GM21619 (cell line): ENCODE measurements around the gene XIRP2.

ENCODE experiments used
- ATAC-seq: cut with Tn5 transposase; IDR thresholded peaks from one replicate; pipeline ENCODE4 v1.9.1; 2021; ENCODE audit not compliant: unreplicated experiment

The XIRP2 gene

GRCh38 chr2:167132066-167132465 lies 243.8 kb downstream of the XIRP2 start:
- ATAC-seq, result no peak

DNA sequence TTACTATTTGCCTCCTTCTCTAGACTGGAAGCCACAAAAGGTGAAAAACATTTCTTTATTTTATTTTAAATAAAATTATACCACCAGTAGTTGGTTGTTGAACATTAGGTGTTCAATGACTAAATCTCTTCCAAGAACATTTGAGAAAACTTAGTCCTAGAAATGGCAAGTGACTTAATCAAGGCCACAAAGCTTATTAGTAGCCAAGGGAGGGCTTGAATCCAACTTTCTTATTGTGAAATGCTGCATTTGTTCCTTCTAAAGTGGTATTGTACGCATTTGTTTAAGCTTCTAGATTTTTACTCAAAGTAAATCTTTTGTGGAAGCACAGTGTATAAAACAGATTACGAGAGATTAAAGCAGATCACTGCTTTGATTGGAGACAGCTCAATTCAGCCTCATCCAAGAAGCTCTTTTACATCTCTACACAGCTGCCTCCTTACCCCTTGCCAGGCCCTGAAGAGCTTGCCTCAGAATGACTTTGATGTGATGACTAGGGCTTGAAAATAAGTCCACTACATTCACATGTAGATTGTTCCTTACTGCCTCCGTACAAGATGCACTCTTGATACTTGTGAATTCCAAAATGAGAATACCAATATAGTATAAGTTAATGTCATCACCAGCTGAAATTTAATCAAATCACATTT lies 244.8 kb downstream of the XIRP2 start:
- no peak for ATAC-seq

GRCh38 chr2:167133614-167134013 lies 245.3 kb downstream of the XIRP2 start:
- no peak for ATAC-seq

GRCh38 chr2:167134381-167135072 lies 246.2 kb downstream of the XIRP2 start:
- no peak for ATAC-seq

DNA sequence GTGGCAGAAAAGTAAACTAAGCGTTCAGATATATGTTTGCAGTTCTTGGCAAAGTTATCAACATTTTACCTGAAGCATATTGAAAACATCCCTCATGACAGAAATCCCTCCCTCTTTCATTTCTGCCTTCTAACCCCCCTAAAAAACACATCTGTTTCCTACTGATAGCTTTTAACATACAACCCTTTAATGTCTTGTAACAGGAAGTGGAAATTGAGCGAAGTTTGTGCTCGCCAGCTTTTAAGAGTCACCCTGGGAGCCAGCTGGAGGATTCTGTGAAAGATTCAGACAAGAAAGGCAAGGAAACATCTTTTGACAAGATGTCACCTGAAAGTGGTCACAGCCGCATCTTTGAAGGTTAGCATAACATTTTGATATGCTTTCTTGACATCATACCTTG lies 247.4 kb downstream of the XIRP2 start:
- ATAC-seq, result no peak

GRCh38 chr2:167136879-167137596 lies 248.8 kb downstream of the XIRP2 start:
- ATAC-seq, result no peak

- no peak for ATAC-seq
Measured at GRCh38 chr2:167140330-167140729, 252.1 kb downstream of the XIRP2 start.

GRCh38 chr2:167140767-167141166 lies 252.5 kb downstream of the XIRP2 start:
- no peak for ATAC-seq

DNA sequence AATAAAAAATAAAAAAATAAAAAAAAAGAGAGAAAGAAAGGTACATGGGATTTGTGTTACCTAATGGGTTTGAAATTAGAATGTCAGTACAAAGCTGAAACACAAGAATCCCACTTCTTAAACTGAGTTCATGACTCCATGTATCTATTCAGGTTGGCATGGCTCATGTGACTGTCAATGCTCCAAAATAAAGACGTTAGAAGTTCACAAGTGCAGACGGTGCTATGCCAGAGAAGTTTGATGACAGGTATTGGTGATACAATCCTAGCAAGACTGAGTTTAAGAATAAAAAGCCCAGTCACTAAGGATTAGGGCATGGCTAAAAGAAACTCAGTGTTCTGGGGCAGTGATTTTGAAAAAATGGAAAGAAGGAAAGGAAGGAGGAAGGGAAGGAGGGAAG lies 254.3 kb downstream of the XIRP2 start:
- no peak for ATAC-seq

DNA sequence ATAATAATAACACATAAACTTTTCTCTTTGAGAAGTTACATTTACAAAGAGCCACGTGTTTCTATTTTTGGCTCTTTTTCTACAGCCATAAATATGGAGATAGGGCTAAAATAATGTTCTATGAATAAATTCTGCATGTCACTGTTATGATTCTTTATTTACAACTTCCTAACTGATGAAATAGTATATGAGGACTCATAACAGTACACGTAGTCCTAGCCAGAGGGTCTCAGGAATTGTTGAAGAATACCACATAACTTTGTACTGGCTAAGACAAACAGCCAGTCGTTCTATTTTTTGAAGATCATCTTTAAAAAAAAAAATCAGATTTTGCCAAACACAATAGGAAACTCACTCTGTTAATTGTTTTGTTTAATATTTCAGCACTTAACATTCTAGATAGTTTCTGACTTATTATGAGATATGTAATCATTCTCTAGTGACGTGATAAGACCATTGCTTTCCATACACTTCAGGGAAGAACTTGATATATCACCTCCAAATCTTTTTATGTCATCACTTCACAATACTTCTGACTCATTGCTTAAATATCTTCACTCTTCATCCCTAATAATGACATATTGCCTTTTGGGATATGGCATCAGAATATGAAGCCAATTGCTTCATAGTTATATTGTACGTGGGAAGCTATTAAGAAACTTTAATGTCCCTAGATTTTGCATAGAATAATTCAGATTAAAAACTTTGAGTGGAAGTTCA lies 256.1 kb downstream of the XIRP2 start:
- no peak for ATAC-seq

DNA sequence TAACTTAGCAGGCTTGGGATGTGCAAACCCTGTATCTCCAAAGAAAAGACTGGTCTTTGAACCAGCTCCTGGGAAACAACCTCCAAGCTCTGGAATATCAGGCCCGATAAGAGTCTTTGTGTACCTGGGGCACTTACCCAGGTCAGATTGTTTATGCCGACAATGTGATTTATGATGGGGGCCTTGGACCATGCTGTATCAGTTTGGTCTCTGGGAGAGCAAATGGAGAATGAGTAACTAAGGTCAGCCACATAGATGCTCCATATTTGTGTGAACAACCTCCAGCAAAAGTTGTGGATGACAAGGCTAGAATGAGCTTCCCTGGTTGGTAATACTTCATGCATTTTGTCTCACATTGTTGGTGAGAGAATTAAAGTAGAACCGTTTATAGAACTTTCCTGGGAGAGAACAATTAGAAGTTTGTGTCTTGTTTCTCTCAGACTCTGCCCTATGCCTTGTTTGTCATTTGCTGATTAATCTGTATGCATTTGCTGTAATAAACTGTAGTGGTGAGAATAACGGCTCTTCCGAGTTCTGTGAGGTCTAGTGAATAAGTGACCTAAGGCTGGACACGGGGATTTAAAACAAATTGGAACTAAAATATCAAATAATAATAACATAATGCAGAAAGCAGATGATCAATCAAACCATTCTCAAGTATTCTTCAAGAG lies 259.1 kb downstream of the XIRP2 start:
- no peak for ATAC-seq

DNA sequence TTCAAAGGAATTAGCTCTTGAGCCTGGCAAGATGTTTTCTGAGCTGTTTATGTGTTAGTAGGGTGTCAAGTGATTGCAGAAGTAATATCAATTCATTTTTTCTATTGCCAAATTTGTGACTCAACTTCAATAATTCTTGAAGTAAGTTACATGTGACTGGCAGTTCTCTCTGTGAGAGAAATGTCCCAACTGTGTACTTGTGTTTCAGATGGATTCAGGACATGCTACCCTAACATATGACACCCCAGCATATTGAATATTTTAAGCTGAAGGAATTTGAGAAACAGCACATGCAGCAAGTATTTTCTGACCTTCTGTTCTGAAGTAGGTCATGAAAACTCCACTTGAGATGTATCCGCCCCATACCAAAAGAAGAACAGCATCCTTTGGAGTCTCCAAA lies 263.6 kb downstream of the XIRP2 start:
- ATAC-seq, result no peak

DNA sequence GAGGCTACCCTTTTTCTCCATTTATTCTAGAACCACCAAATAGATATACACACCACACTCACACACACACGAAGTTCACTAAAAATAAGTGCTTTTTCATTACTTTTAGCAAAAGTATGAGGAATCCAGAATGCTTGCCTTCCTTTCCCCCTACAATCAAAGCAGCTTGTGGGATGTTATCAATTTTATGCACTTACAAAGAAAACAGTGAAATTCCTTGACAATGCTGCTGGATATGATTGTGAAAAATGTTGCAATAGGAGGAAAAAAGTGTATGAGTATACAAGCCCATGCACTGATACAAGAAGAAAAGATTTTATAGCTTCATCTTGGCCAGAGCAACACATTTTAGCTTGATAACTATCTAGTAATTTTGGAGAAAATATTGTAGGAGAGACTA lies 269.2 kb downstream of the XIRP2 start:
- no peak for ATAC-seq

DNA sequence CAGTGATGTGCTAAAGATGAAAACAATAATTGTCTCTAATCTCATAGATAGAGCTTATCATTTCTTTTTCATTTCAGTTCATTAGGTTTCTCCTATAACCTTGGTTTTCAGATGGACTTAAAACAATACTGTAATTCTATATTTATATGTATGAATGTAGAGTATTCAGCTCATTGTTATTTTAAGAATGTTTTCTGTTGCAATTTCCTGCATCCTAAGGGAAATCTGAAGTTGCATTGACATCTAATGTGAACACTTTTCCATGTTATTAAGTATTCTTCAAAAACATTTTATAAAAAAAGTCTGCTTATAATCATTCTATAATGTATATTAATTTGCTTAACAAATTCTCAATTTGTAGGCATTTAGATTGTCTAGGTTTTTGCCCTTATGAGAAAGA lies 288.9 kb downstream of the XIRP2 start:
- ATAC-seq, result no peak

DNA sequence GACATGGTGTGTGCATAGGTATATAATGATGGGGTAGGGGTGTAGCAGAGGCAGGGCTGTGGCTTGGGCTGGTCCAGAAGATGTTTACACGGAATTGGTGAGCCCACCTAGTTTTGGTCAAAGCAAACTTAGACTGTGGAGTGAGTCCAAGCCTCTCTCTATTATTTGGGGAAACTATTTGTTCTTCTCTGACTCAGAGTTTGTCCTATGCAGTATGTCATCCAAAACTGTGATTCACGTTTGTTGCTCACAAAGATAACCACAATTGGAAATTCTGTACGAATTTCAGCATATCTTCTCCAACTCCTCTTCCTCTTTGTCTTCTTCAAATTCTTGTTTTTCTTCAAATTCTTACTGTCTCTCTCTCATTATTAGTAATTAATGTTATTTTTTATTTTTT lies 292.9 kb downstream of the XIRP2 start:
- no peak for ATAC-seq

DNA sequence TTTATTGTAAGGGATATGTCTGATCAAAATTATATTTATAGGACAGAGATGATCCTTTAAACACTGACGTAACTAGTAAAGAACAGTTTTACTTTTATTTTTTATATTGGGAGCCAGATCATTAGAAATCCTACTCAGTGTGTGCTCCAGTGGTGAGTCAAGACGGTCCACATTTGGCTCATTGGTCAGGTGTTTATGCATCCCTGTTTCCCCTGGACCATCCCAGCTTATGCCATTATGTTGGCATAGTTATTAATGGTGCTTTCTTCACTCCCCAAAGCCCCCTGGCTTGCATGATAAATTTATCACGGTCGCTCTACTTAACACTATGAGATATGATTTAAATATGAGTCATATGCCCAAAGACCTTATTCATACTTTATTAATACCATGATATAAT lies 293.4 kb downstream of the XIRP2 start:
- no peak for ATAC-seq

DNA sequence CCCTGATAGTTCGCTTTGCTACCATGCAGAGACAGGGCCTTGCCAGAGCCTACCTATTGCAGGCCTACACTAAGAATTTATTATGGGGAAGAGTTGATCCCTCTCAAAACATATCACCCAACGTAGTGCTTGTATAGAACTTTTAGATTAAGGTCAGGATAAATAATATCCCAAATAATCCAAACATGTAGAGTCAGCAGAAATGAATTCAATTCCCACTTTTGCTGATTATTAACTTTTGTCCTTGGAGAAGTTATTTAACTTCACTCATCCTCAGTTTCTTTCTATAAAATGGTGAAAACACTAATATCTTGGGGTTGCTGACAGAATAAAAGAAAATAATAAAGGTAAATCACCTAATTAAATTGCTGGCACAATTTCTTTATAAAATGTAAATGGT lies 294.1 kb downstream of the XIRP2 start:
- ATAC-seq, result no peak

DNA sequence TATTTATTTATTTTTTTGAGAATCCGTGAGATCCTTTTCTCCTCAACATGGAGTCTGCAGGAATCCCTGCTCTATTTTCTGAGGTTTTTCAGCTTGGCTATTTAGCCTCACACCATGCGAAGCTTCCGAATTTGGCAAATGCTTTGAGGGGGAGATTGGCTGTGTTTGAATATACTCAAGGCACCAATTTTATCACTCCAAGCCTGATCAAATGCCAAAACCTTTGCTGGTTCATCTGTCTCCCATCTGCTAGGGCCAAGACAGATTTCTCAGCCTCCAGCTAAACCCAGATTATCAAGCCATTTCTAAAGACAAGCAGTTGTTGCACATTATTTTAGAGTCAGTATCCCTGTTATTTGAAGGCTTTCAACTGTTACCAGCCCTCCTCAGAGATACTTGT lies 295.7 kb downstream of the XIRP2 start:
- ATAC-seq, result no peak

GRCh38 chr2:167186465-167186864 lies 298.2 kb downstream of the XIRP2 start:
- no peak for ATAC-seq

DNA sequence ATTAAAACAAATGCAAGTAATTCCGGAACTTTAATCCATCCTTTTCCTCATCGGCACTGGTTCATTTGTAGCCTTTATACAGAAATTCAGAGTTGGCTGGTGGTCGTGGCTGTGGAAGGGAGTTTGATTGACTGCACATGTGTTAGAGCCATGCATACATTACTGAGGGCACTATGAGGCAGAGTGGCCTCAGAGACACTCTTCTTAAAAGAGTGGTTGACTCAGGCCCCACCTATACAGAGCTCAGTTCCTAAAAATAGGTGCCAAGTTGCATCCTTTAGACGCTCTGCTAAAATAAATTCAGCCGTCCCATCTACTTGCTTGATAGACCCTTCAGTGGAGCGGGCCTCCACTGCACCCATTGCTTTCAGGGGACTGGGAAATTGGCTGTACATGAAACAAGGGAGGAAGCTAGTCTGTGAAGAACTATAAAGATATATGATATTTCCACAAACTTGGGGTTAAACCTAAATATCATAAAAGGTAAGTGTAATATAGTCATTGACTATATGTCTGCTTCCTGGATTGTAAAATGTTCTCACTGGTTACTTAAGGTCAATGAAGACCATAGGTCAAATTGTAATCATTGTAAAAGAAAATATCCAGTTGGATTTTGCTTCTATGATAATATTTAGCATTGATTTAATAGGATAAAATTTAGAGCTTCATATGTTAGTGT lies 298.9 kb downstream of the XIRP2 start:
- no peak for ATAC-seq
